Skeletal muscle satellite cell (primary cell): ENCODE results near the gene ETNK1. TPM values are rescaled to one million over a fixed set of nuclear protein-coding genes. Genes with fewer than 3 reads are reported as not detected.

Source experiments
- H3K27me3 ChIP-seq: 2 replicates; pipeline ENCODE4 v1.7.0; 2013; ENCODE audit warnings: low read length; ENCODE audit not compliant: control insufficient read depth, insufficient read depth
- H3K36me3 ChIP-seq: 2 replicates; pipeline ENCODE4 v1.7.0; 2013; ENCODE audit warnings: mild to moderate bottlenecking, control low read depth, low read length; ENCODE audit not compliant: insufficient read depth
- H3K4me1 ChIP-seq: 2 replicates; pipeline ENCODE4 v1.7.0; 2013; ENCODE audit warnings: low read length; ENCODE audit not compliant: control insufficient read depth, insufficient read depth
- H3K4me2 ChIP-seq: 2 replicates; pipeline ENCODE4 v1.7.0; 2013; ENCODE audit warnings: mild to moderate bottlenecking, low read length
- H3K4me3 ChIP-seq: 2 replicates; pipeline ENCODE4 v1.7.0; 2013; ENCODE audit warnings: low read length
- H3K9ac ChIP-seq: 2 replicates; pipeline ENCODE4 v1.7.0; 2013; ENCODE audit warnings: mild to moderate bottlenecking, low read depth, low read length, moderate library complexity
- H3K9me3 ChIP-seq: replicated peaks from 2 replicates; pipeline ENCODE4 v1.7.0; 2013; ENCODE audit warnings: mild to moderate bottlenecking, control low read depth, low read length
- small RNA-seq: library from RNA; depleted of rRNA; stranded (forward); fragments of <200 nt; gene quantifications from one replicate; pipeline ENCODE3, GENCODE V24; 2012

The ETNK1 gene

DNA sequence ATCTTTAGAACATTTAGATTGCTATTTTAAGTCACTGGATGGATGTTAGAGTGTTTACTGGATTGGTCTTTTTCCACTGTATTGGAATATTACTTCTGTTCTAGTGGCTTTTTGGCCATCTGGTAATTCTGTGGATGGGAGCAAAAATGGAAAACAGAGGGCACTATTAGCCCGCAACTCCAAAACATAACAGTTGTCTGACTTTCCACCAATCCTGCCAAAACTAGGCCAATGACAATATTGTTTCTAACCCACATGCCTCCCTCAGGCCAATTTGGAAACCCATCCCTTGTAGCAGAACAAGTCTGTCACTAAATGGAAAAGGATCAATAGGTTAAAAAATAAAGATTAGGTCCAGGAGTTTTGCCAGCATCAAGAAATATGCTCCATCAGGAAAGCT is 97.8 kb downstream of the ETNK1 start:
- Histone ChIP-seq H3K9me3 (no peaks in the 10 kb centered on the region), H3K9ac (no peak overlapping the region), H3K4me1 (no peaks in the 10 kb centered on the region), H3K4me2 (no peak overlapping the region), H3K27me3 (no peaks in the 10 kb centered on the region), H3K4me3 (no peak overlapping the region), H3K36me3 (no peaks in the 10 kb centered on the region)

- Histone ChIP-seq H3K4me2 (peak overlapping the region; percentile 85), H3K9ac (no peak overlapping the region), H3K36me3 (no peaks in the 10 kb centered on the region), H3K27me3 (no peaks in the 10 kb centered on the region), H3K9me3 (no peaks in the 10 kb centered on the region), H3K4me3 (peak overlapping the region; percentile 66), H3K4me1 (peaks cover 17% of the 10 kb centered on the region)
Observed at GRCh38 chr12:22728987-22729386, 104.0 kb downstream of the ETNK1 start.

DNA sequence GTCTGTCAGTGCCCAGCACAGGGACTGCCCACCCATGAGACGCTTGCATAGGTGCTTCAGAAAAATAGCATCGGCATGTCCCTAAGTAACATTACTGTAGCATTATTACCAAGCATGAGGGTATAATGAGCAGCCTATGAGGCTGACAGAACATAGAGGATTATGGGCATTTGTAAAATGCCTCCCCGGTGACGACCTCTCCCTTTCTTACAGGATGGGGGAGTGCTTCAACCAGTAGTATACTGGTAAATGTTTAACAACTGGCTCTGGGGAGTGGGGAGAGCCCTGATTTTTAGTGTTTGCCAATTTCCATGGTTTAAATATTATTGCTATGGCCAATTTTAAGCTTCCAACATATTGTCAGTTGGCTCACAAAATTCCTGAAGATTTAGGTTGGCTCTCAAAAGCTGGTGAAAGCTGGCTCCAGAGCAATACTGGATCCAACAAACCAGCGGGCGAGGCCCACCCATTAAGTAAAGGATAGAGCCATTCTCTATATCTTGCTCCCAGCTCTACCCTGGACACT is 104.5 kb downstream of the ETNK1 start:
- Histone ChIP-seq H3K27me3 (no peaks in the 10 kb centered on the region), H3K4me1 (peaks cover 17% of the 10 kb centered on the region), H3K9ac (peak overlapping the region; percentile 82), H3K4me2 (peak overlapping the region; percentile 85), H3K9me3 (no peaks in the 10 kb centered on the region), H3K36me3 (no peaks in the 10 kb centered on the region), H3K4me3 (peak overlapping the region; percentile 66)

DNA sequence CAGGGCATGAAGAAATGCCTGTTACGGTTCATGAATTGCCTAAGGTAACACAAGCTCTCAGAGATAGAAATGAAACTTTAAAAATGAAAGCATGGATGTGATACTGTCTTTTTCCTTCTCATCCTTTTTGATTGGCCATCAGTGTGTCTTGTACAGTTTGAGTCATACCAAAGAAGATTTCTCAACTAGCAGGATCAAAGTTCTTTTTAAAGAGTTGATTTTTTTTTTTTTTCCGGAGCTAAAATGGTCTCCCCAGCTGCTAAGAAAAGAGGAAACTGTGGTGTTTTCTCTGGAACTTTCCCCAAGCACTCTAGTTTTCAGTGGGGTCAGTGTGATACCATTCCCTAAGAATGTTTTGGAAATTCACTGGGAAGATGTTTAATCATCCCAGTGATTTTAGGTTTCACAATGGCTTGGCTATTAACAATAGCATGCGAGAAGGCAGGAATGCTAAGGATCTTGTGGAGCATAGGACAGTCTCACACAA is 105.0 kb downstream of the ETNK1 start:
- Histone ChIP-seq H3K9me3 (no peaks in the 10 kb centered on the region), H3K4me1 (peaks cover 17% of the 10 kb centered on the region), H3K27me3 (no peaks in the 10 kb centered on the region), H3K4me2 (peak overlapping the region; percentile 85), H3K4me3 (peak overlapping the region; percentile 66), H3K9ac (peak overlapping the region; percentile 82), H3K36me3 (no peaks in the 10 kb centered on the region)

DNA sequence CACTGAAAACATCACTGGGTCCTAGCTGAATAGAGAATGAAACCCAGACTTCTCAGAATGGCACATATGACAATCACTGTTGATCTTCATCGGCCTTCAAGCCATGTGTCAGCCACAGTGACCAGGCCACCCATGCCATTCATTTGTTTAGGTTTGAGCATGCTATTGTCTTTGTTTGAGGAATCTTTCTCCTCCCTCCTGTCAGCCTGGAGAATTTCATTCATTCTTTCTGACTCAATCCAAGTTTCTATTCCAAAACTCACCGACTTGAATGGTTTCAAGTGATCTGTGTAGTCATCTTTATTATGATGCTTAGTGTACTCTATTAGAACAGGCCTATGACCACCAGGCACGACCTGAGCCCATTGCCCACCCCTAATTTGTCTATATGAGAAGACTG is 106.3 kb downstream of the ETNK1 start:
- H3K9ac ChIP-seq, result no peak overlapping the region
- no peaks in the 10 kb centered on the region for H3K27me3 ChIP-seq
- H3K4me1 ChIP-seq, result peaks cover 17% of the 10 kb centered on the region
- no peaks in the 10 kb centered on the region for H3K9me3 ChIP-seq
- no peak overlapping the region for H3K4me2 ChIP-seq
- no peaks in the 10 kb centered on the region for H3K36me3 ChIP-seq
- H3K4me3 ChIP-seq, result no peak overlapping the region

GRCh38 chr12:22733756-22734155 is 108.8 kb downstream of the ETNK1 start:
- Histone ChIP-seq H3K4me3 (peak overlapping the region; percentile 21), H3K9me3 (no peaks in the 10 kb centered on the region), H3K4me2 (peak overlapping the region; percentile 16), H3K36me3 (no peaks in the 10 kb centered on the region), H3K27me3 (no peaks in the 10 kb centered on the region), H3K4me1 (peaks cover 17% of the 10 kb centered on the region), H3K9ac (no peak overlapping the region)

DNA sequence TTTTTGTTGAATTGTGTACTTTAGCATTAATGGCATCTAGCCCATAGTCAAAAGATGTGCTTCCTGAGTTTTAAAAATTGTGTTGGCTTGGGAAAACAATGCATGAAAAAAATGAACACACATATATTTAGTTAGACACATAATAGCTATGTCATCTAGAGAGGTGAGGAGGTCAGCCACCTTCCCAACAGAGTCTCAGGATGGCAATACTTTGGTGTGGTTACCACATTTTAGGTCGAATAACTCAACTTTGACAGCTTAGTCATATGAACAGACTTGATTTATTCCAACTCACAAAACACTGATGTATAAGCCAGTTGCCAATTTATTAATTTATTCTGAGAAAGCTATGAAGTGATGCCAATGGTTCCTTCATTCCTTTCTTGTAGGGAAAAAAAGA is 114.0 kb downstream of the ETNK1 start:
- H3K9me3 ChIP-seq, result no peaks in the 10 kb centered on the region
- no peak overlapping the region for H3K4me3 ChIP-seq
- H3K9ac ChIP-seq, result no peak overlapping the region
- H3K4me1 ChIP-seq, result no peaks in the 10 kb centered on the region
- H3K36me3 ChIP-seq, result no peaks in the 10 kb centered on the region
- H3K4me2 ChIP-seq, result no peak overlapping the region
- no peaks in the 10 kb centered on the region for H3K27me3 ChIP-seq

Small RNA genes within 50 kb of the gene (small RNA-seq; reads per million reads assigned to genes)
- not detected for gene RPS27P22
